Tibial artery (tissue), 4 donors: ENCODE data around the gene DIS3L2.
A peak's percentile ranks its signal among the peaks of the same experiment; 100 is the strongest.

ENCODE experiments used
- DNase-seq, 2 donors: peaks; one replicate each; pipeline ENCODE4 v3.0.0-alpha.2; 2019
- H3K27ac ChIP-seq, 2 donors: fragments of 200-600 bp; sonication (generic) in 1 of 2; 1 replicate in 1 of 2; 2 replicates in 1 of 2; pipeline ENCODE4 v1.5.1; 2018 to 2019; ENCODE audit warnings: mild to moderate bottlenecking in 1 of 2
- H3K27me3 ChIP-seq, 2 donors: fragments of 200-600 bp; sonication (generic) in 1 of 2; one replicate each; pipeline versions ENCODE4 v1.5.1 to v1.6.0; 2016 to 2019
- H3K36me3 ChIP-seq, 3 donors: fragments of 200-600 bp; sonication (generic) in 2 of 3; one replicate each; pipeline ENCODE4 v1.5.1; 2016 to 2019; ENCODE audit warnings: mild to moderate bottlenecking in 2 of 3
- H3K4me1 ChIP-seq, 4 donors: fragments of 200-600 bp; sonication (generic) in 2 of 4; 1 replicate in 3 of 4; 2 replicates in 1 of 4; pipeline ENCODE4 v1.5.1; 2016 to 2019
- H3K4me3 ChIP-seq, 2 donors: fragments of 200-600 bp; sonication (generic) in 1 of 2; 1 replicate in 1 of 2; 2 replicates in 1 of 2; pipeline ENCODE4 v1.5.1; 2018 to 2019; ENCODE audit warnings: mild to moderate bottlenecking in 2 of 2
- H3K9me3 ChIP-seq, 3 donors: fragments of 200-600 bp; sonication (generic) in 1 of 3; one replicate each; pipeline ENCODE4 v1.5.1; 2016 to 2019
- intact Hi-C: fragments of 100-400 bp; cut with DNase I; formaldehyde crosslinking; loops from one replicate; pipeline ENCODE4 v1.15.0; 2023; ENCODE audit warnings: low total_unique reads
- TF ChIP-seq, protein P1 (sequence below), 2 experiments: fragments of 200-600 bp in 1 of 2; fragments of 450-650 bp in 1 of 2; IDR thresholded peaks; one replicate each; pipeline ENCODE4 v1.5.1; 2017 to 2019; ENCODE audit warnings: antibody characterized with exemption in 2 of 2, mild to moderate bottlenecking in 1 of 2, moderate library complexity in 1 of 2

Gene DIS3L2

DNA sequence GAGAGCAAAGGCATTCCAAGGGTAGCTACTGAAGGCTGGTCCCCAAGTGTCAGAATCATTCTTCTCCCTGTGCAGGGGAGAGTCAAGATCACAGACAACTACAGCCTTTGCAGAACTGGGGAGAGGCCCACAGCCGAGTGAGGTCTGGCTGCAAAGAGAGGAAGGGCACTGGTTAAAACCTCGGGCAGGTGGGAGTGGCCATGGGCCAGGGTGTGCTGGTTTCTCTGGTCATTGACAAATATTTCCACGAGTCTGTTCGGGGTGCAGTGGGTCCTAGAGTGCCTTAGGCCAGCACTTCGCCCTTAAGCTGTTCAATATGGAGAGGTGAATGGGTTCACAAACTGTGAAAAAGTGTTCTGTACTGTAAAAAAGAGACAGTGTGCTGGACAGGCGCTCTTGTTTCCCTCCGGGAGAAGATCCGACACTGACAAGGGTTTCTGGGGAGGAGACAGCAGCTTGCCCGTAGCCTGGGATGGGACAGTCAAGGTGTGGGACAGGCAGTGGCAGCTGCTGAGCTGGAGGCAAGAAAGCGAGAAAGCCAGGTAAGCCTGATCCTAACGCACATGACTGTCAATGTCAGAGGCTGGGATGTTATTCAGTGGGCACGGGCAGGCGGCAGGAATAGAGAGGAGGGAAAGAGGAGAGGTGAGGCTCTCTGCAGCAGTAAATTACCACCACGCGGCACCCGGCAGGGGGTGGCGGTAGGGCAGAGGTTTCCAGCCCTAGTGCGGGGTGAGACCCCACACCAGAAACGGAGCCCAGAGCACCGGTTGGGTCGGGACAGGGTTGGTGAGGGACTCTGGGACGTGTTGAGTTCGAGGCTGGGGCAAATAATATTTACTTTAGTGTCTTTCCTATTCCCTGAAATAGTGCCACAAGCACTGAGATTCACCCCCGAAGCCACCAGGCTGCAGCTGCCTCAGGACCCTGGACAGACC lies 37.3 kb upstream of the DIS3L2 start:
- no peak overlapping the region for H3K4me3 ChIP-seq
- H3K27me3 ChIP-seq, result peaks cover 0 to 79% of the 10 kb centered on the region in 2 donors
- TF ChIP-seq, protein P1, sequence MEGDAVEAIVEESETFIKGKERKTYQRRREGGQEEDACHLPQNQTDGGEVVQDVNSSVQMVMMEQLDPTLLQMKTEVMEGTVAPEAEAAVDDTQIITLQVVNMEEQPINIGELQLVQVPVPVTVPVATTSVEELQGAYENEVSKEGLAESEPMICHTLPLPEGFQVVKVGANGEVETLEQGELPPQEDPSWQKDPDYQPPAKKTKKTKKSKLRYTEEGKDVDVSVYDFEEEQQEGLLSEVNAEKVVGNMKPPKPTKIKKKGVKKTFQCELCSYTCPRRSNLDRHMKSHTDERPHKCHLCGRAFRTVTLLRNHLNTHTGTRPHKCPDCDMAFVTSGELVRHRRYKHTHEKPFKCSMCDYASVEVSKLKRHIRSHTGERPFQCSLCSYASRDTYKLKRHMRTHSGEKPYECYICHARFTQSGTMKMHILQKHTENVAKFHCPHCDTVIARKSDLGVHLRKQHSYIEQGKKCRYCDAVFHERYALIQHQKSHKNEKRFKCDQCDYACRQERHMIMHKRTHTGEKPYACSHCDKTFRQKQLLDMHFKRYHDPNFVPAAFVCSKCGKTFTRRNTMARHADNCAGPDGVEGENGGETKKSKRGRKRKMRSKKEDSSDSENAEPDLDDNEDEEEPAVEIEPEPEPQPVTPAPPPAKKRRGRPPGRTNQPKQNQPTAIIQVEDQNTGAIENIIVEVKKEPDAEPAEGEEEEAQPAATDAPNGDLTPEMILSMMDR (IDR thresholded peaks at IDR 0.05), result no peak
- DNase-seq, result no peak
- intact Hi-C loops, result loop anchor here (2.0 kb wide), 1 partner anchor 403 kb away; no protein-coding TSS in a partner anchor
- no peaks in the 10 kb centered on the region for H3K9me3 ChIP-seq
- H3K36me3 ChIP-seq, result no peaks in the 10 kb centered on the region
- no peak overlapping the region for H3K27ac ChIP-seq
- peaks cover 0 to 26% (median 21%) of the 10 kb centered on the region in 4 donors for H3K4me1 ChIP-seq

DNA sequence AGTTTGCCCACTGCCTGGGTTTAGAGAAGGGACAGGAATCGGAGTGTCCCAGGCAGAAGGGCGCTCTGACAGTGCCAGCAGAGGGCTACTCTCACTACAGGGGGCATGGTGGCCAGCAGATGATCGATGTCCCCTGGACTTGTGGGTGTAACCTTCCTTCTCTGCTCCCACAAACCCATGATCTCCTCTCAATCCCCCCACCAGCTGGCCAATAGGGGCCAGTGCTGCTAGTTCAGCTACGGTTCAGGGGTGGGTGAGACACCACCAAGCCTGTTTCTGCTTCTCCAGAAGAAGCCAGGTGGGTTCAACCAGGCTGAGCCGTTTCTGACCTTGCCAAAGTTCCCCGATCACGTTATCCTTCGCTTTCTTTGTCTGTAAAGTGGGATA lies 36.6 kb upstream of the DIS3L2 start:
- peak overlapping the region in 1 of 2 donors; percentile 44 for H3K4me3 ChIP-seq
- peaks cover 0 to 26% (median 21%) of the 10 kb centered on the region in 4 donors for H3K4me1 ChIP-seq
- DNase-seq, result no peak
- TF ChIP-seq, protein P1 (IDR thresholded peaks at IDR 0.05), result no peak
- H3K27ac ChIP-seq, result no peak overlapping the region
- intact Hi-C loops, result loop anchor here (2.0 to 5.0 kb wide), 3 partner anchors 212 to 517 kb away; no protein-coding TSS in a partner anchor
- no peaks in the 10 kb centered on the region for H3K9me3 ChIP-seq
- H3K27me3 ChIP-seq, result peaks cover 0 to 82% of the 10 kb centered on the region in 2 donors
- no peaks in the 10 kb centered on the region for H3K36me3 ChIP-seq

DNA sequence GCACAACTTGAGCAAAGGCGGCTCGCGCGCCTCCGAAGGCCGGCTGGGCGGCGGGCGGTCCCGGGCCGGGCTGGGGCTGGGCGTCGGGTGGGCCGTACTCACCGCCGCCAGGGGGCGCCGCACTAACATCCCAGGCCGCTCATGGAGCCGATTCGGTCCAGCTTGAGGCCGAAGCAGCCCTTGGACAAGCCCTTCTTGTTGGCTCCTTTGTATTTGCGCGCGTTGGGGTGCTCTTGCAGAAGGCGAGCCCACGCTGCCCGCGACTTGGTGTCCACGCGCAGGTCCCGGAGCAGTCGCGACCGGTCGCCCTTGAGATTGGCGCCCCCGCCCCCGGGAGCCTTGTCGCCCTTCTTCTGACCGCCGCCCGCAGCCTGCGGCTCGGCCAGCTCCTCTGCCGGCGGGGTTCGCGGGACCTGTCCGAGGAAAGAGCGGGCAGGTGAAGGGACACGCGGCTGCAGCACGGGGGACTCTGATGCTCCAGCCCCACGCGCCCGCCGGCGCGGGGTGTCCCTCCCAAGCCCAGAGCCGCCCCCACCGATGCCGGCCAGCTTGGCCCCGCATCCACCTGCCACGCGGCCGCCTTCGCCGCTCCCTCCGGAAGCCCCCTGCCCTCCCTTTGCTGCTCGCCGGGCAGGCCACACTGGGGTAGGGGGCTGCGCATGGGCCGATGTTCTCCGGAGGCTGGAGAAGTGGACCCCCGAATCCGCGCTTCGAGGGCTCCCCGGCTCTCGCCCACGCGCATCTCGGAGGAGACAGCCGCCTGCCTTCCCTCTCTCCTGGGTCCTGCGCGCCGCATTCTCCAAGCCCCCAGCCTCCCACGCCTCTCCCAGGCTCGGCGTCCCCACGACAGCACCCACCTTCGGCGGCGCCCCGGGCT lies 36.0 kb upstream of the DIS3L2 start:
- no peak overlapping the region for H3K27ac ChIP-seq
- H3K9me3 ChIP-seq, result no peaks in the 10 kb centered on the region
- peaks cover 0 to 85% of the 10 kb centered on the region in 2 donors for H3K27me3 ChIP-seq
- peak overlapping the region; percentile 27 to 44 for H3K4me3 ChIP-seq
- peak; percentile 76 to 84 for DNase-seq
- peaks cover 0 to 26% (median 21%) of the 10 kb centered on the region in 4 donors for H3K4me1 ChIP-seq
- TF ChIP-seq, protein P1 (IDR thresholded peaks at IDR 0.05), result peak; percentile 82 to 87
- intact Hi-C loops, result loop anchor here (2.0 to 5.0 kb wide), 3 partner anchors 212 to 517 kb away; no protein-coding TSS in a partner anchor
- H3K36me3 ChIP-seq, result no peaks in the 10 kb centered on the region

DNA sequence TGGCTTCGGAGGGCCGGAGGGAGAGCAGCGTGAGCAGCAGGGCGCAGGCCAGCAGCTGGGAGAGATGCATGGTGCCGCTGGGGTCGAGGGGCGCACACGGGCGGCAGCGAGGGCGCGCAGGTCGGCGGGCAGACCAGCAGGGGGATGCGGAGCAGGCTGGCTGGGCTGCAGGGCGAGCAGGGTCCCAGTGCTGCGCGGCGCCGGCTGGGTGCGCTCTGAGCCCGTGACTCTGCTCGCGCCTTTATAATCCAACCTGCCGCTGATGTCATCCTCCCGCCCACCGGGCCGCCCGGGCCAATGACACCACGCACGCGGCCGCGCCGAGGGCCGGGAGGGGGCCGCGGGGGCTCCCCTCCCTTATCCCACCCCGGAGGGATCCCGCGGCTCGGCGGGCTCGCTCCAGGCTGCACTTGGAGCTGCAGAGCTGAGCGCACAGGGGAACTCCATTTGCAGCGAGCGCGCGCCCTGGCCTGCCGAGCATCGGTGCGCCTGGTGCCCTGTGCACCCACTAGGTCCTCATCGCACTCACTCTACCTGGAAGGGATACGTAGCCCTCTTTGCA lies 35.3 kb upstream of the DIS3L2 start, which contains the start of gene NPPC:
Gene NPPC, minus strand, starts transcription at position 217 of the 562 bp plus-strand sequence. Its CDS starts 147 bp downstream, at position 70.
- peaks cover 0 to 90% of the 10 kb centered on the region in 2 donors for H3K27me3 ChIP-seq

More for the DNA sequence above, 35.3 kb upstream of the DIS3L2 start, which contains the start of gene NPPC:
- H3K36me3 ChIP-seq, result no peaks in the 10 kb centered on the region
- H3K9me3 ChIP-seq, result no peaks in the 10 kb centered on the region
- intact Hi-C loops, result loop anchor here (5.0 kb wide), 2 partner anchors 211 to 516 kb away; no protein-coding TSS in a partner anchor
- peak; percentile 20 to 54 for DNase-seq
- TF ChIP-seq, protein P1 (IDR thresholded peaks at IDR 0.05), result no peak
- no peak within 1 kb of the TSS for H3K27ac ChIP-seq
- H3K4me1 ChIP-seq, result peaks cover 0 to 26% (median 21%) of the 10 kb centered on the region in 4 donors
- peak within 1 kb of the TSS; percentile 27 to 44 for H3K4me3 ChIP-seq
